ENCODE measurements around the gene DIP2C.
"Not testable (repeated sequence)": the region's sequence is repeated elsewhere in the genome, so short reads cannot be mapped to it uniquely, and the experiment has no call there.

DIP2C gene

DNA sequence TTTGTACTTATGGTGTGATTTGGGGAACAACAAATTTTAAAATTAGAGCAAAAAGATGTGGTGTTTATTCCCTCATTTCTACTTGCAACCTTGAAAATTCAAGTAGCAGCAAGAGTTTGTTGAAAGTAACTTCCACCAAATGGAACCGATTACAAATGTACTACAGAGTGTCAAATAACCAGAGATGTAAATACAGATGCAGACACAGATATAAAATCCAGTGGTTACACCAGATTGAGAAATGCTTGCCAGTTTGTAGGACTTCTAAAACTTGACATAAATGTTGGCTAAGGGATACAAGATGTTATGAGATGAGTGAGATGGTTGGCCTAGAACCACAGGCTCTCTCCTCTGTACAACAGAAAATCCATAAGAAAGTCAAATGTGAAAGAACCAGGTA is 162.1 kb downstream of the DIP2C start:
- no peak for DNase-seq

DNA sequence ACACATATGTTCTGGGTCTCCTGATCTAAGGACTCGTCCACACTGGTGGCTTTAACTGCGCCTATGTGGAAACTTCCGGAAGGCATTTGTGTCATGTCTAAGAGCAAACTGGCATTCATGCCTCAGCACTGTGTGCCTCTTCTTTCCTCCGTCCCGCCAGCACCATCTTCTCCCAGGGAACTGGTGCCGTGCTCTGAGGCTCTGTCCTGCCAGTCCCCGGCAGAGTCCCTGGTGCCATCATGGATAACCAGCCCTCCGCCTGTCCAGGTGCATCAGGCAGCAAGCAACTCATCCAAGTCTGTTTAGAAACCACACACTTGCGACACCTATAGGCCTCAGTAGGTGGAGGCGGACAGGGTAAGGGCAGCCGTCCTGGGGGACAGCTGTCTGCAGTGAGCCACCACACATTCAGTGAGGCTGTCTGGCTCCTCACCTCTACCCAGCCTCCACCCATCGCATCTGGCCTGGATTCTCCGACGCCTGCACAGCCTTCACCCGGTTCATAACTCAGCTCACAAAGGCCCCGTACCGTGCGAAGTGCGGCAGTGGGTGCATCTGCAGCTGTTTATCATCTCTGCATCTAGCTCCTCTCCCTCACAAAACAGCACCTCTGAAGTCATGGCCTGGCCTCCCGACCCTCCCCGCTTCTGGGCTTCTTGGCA is 162.7 kb downstream of the DIP2C start:
- no peak for DNase-seq

DNA sequence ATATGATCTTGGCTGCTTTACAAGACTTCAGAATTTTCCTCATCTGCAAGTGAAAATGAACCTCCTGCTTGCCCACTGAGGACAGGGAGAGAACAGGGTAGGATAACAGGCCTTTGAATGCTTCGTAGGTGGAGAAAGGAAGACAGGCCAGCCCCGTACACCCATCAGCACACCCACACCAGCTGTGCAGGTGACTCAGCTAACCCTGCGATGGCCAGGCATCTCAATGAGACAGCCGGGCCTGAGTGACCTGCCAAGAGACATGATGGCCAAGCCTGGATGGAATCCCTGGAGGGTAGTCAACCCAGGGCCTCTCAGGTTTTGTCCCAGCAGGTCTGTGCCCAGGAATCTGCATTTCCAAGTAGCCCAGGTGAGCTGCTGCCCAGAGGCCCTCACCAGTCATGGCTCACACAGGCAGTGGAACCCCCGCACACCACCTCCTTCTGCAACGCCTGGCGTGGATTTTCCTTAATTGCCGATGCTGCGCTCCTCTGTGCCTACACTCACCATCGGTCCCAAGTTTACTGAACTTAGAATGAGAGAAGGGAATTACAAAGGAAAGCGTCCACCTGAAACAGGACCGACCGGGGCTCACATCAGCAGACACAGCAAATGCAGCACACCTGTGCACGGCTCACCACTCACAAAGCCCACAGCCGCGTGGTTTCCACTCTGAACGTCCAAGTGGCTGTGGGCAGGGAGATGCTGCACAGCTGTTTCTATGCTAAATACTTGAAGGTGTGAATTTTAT is 163.7 kb downstream of the DIP2C start:
- no peak for DNase-seq

DNA sequence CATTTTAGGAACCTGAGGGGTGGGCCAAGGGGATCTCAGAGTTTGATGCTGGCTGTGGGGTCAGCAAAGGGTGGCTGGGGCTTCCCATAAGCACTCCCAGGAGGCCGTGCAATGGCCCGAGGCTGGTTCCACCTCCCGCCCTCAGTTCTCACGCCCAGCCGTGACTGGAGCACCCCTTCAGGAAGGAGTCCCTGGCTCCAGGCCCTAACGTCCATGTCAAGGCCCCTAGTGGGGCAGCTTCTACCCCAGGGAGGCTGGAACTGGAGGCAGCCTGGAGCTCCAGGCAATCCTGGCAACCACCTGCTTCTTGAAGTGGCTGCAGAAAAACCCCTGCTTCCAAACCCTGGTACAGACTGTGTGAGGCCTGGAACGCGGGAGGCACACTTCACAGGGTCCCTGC is 165.5 kb downstream of the DIP2C start:
- no peak for DNase-seq

DNA sequence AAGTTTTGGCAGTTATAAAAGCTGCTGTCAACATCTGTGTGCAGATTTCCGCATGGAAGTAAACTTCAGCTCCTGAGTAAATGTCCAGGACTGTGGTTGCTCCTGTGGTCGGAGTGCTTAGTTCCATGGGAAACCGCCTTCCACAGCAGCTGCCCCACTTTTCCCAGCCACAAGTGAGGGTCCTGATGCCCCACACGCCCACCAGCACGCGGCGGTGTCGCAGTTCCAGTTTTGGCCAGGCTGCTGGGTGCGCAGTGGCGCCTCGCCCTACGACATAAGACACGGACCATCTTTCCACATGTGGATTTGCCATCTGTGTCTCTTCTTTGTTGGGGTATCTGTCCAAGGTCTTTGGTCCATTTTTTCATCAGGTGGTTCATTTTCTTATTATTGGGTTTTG is 167.1 kb downstream of the DIP2C start:
- DNase-seq, result no peak

DNA sequence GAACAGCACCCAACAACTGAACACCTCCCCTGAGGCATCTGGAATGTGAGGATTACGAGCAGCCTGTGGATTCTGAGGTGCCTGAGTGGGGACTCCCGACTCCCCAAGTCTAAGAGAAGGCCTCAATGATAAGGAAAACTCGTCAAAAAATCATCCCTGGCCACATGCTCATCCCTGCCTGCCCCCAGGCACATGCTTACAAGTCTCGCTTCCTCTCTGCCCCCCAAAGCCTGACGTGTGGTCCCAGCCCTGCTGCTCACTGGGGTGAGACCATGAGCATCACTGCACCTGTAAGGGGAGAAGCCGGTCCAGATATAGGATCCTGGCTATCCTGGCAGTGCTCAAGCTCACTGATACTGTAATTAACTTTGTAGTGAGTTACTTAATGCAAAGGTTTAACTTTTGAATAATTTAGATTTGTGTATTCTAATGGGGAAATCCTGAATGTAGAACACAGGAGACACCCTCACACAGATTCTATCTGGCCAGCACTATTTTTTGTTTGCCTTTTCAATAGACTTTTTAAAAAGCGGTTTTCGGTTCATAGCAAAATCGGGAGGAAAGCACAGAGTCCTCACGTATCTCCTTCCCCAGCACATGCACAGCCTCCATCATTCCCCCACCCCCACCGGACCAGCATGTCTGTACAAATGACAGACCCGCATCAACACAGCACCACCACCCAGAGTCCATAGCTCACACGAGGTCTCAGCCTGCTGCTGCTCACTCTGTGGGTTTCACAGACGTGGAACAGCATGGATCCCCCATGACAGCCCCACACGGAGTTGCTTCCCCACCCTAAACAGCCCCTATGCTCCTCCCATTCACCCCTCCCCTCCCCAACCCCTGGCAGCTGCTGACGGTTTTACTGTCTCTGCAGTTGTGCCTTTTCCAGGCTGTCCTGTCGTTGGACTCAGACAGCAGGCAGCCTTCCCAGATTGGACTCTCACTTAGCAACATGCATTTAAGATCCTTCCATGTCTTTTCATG is 167.9 kb downstream of the DIP2C start:
- DNase-seq, result no peak

DNA sequence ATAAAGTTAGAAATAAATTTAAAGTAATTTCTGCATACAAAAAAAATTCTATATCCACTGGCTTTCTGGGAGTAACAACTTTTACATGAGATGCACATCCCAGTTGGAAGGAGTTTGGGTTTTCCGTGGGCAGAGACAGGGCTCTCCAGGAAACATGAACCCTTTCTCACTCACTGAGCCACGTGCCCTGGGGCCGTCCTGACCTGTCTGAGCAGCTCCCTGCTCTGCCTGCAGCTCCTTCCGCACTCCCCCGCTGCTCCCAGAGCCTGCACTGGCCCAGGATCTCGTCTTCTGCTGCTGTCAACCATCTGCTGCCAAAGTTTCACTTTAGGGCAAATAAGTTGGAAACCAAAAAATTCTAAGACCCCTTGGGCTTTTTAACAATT is 169.1 kb downstream of the DIP2C start:
- no peak for DNase-seq

DNA sequence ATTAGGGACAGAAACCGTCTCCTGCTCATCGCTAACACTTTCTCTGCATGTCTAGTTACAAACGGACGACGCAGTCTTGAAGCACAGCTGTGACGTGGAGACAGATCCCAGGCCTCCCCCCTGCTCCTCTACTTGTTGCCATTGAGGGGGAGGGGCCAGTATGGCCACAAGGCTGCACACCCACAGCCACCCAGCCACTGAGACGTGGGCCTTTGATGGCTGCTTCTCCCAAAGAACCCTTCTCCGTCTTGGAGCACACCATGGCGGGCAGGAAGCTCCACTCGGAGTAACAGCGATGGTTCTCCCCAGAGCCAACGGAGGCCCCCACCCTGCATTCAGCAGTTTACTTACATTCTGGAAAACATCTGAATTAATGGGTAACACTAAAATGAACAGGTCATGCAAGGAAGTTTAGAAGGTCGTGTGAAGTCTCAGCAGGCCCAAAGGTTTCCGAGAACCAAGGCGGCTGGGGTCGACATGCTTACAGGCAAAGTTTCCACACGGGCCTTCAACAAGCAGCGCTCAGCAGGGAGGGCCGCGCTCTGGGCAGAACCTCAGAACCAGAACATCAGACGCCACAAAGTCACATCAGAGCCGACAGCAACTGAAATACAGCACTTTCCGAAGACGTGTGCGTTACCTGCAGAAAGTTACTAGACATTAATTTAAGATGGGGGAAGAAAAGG is 169.6 kb downstream of the DIP2C start:
- DNase-seq, result no peak

DNA sequence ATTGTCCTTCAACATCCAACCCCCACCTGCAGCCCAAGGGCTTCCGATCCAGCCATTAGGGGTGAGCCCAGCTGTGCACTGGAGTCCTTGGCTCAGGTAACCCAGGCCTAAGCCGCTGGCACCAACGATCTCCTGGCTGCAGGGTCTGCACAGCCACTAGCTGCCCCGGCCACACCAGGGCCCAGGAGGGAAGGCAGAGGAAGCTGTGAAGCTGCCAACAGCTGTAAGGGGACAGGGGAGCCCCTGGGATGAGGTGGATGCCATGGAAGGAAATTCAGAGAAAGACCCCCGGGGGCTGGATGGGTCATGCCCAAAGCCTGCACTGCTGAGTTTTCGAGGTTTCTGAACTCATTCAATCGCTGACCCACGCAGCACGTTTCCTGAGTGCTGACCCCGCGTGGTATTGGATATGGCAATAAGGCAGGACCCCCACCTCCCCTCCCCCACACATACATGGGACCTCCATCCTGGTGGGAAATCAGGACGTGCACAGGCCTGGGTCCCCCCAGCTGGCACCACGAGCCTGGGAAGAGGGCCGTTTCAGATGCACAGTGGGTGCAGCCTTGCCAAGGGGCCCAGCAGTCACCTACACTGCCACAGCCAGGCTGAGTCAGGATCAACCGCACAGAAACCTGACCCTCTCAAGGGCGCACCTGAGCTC is 170.3 kb downstream of the DIP2C start:
- DNase-seq, result peak; percentile 14

DNA sequence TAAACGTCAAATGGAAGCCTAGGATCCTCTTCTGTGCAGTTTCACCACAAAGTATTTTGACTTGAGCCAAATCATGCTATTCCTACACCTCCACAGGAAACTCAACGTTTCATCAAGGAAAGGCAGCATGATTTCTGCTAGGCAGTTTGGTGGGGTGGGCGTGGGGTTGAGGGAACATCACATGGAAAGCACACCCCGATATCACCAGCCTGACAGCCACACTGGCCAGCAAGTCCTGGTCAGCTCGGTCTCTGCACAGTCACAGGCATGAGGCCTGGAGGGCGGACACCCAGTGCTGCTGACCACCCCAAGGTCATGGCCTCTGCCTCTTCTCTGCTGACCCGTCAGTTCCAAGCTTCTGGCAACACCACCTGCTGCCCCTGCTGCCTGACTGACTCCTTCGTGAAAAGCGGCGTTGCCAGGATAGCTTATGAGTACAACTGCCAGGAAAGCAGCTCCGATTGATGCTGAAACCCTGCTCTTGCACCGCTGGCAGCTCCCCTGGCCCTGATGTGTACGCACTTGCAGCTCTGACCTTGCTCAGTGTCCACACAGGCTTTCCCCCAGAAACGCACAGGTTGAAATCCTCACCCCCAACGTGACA is 171.5 kb downstream of the DIP2C start:
- no peak for DNase-seq

DNA sequence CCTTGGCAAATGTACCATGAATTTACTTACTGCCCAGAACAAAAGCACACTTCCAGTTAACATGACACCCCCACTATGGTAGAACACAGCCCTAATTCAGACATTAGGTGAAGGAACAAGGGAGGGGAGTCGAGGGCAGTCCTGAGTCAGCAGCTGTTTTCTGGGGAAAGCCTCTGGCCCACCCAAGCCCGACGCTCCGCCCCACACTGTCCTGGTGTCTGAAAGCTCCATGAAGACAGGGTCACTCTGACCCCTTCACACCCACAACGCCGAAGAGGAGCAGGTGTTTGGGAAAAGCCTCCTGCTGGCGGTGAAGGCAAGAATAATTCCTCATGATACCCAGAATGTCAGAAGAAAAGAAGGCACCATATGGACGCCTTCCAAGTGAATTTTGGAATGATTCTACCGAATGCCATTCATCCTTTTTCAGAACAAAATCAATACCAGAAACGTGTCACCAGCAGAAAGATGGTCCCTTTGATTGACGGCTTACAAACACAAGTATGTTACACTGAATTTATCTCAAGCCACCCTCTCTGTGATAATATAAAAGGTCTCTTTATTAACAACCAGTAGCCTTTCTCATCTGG is 172.1 kb downstream of the DIP2C start:
- no peak for DNase-seq

DNA sequence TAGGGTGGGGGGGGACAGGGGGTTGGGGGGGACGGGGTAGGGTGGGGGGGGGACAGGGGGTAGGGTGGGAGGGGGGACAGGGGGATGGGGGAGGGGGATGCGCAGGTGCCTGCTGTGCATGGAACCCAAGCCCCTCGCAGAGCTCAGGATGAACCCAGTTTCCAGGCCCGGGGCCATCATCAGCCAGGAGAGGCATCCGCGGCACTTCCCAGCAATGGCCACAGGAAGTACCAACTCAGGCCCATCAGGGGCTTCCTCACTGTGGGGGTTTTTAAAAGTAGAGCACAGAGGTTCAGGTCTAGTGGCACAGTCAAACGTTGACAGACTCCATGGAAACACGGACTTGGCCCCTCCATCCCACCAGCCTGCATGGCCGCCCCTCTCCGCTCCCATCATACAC is 172.7 kb downstream of the DIP2C start:
- DNase-seq, result no peak

DNA sequence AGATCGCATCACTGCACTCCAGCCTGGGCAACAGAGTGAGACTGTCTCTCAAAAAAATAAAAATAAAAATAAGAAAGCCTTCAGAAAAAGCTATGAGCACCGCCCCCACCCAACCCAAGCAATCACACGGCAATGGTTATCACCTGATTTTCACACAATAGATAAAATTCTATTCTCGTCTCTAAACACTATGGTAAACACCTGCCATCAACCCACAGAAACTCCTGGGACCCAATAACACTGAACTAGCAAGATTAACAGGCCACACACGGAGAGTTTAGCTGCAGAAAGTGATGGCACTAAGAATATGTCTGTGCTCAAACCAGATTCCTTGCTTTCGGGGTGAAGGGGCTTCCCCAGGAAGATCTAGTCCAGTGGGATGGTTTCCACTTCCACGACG is 173.8 kb downstream of the DIP2C start:
- no peak for DNase-seq

DNA sequence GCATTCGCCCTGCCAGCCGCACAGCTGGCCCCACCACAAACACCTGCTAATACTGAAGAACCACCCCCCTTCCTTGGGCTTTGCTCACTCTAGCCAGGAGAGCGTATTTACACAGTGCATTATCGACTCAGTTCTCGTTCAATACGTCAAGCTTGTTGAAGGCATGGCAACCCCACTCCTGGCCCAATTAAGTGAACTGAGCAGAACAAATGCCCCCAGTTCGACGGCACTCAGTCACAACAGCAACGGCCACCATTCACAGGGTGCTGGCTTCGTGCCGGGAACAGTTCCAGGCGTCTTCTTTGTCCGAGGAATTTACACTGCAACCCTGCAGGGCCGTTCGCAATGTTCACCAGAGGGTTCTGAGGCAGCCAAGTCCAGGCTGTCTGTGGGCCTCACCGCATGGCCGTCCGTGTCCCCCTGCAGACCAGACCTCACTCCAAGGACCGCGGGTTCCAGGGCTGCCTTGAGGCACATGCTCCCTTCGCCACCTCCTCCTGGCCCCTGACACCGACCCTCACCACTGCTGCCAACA is 175.3 kb downstream of the DIP2C start:
- peak; percentile 53 for DNase-seq

DNA sequence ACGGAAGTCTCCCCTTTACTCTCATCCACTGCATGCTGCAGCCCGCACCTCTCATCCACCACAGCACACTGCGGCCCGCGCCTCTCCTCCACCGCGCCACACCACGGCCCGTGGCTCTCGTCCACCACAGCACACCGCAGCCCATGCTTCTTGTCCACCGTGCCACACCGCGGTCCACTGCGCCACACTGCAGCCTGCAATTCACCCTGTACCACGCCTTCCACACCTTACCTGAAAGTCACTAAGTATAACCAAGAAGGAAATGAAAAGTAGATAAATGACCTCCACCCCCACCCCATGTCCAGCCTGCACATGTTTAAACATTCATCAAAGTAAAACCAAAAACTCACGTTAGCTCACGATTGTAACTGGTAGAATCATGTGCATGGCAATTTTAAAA is 176.1 kb downstream of the DIP2C start:
- no peak for DNase-seq

DNA sequence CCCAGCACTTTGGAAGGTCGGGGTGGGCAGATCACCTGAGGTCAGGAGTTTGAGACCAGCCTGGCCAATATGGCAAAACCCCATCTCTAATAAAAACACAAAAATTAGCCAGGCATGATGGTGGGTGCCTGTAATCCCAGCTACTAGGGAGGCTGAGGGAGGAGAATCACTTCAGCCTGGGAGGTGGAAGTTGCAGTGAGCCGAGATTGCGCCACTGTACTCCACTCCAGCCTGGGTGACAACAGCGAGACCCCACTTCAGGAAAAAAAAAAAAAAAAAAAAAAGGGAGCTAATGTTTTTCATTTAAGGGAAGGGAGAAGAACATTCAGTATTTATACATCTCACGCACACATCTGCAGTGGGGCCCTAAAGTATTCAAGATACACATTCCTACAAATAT is 176.8 kb downstream of the DIP2C start:
- DNase-seq, result not testable (repeated sequence)

DNA sequence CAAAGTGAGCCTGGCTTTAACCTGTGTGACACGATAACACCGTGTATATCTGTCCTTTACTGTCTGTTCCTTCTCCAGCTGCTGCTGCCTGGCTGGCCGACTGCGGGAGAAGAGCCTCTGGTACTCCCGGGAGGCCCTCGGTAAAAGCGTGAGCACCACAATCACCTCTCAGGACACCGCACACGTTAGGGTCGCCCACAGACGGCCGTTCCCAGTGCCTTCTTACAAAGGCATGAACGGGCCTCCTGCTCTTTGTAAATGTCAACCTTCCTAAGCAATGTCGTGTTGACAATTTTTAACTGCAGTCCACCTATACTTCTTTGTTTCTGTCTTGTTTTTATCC is 177.6 kb downstream of the DIP2C start:
- DNase-seq, result no peak

DNA sequence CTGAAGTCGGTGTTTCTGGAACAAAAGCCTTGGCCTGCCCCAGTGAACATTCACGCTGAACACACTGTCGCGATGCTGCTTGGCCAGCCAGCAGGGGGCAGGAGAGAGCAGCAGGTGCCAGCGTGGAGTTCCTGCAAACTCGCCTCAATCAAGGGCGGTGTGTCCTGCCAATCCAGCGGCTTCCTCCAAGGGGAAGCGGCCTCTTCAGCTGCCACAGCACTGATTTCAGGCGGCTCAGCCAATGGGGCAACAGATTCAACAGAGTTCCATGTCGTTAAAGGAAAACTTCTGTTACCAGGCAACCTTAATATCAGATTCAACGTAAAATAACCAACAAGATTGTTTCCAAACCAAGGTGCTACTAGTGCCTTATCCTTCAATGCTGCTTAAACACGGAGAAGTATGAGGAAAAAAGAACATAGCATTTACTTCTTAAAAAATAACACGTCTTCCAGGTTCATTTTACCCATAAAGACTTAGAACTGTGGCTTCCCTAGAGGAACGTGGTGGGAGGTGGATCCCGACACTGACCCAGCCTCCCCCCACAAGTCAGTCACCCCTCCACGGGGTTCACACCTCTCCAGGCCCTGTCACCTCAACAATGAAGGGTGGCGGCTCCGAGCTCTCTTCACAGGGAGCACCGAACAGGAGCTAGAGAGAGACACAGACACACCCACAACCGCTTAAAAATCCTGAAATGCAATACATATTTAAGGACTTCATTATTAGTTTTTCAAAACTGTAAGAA is 178.2 kb downstream of the DIP2C start:
- DNase-seq, result peak; percentile 42

DNA sequence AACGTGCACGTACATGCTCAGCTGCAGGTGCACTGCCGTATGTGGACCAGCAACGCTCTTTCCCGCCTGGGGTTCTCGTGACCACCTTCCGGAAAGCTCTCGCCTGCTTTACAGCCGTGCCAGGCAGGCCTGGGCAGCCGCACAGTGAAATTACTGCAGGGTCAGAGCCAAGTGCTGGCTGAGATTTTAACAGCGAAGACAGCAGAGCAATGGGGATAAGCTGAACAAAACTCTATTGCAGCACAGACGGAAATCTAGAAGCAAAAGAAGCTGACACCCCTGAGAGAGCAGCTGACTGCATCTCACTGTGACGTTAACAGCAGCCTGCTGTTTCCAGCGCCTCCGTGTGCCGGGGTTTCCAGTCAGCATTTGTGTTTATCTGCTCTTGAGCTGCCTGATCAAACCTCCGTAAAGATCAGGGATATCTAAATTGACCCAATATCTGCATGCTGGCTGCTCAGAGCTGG is 179.0 kb downstream of the DIP2C start:
- DNase-seq, result no peak

DNA sequence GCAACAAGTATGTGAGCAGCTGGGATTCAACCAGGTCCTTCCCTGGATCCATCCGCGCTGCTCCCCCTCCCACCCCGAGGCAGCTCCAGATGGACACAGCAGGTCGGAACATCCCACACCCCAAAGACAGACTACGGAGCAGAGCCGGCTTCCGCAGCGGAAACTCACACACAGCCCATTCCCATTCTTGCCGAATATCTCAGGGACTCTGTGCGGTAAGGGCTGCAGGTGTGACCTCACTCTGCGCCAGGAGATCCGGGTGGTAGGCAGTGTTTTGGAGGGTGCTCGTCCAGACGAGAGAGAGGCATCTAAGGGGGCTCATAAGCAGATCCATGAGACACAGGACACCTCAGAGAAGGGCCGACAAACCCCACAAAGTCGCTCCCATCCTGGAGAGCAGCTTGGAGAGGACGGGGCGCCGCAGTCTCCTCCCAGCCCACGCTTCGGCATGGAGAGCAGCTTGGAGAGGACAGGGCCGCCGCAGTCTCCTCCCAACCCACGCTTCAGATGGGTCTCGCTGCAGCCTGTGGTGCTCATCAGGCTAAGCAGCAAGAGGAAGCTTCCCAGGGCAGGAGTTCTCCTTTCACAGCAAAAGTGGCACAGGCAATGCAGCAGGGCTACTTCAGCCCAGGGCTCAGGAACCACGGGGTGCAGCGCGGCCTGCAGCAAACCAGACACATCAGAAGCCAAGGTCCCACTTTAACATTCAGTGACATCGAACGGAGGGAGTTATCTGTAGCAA is 179.9 kb downstream of the DIP2C start:
- no peak for DNase-seq

All from NCI-H2107 (cell line).